LoVo (cell line): ENCODE results near the gene IPO5.

Source experiments
- DNase-seq: peaks from one replicate; pipeline ENCODE4 v3.0.0-alpha.2; 2016; ENCODE audit warnings: low spot score

IPO5 gene

DNA sequence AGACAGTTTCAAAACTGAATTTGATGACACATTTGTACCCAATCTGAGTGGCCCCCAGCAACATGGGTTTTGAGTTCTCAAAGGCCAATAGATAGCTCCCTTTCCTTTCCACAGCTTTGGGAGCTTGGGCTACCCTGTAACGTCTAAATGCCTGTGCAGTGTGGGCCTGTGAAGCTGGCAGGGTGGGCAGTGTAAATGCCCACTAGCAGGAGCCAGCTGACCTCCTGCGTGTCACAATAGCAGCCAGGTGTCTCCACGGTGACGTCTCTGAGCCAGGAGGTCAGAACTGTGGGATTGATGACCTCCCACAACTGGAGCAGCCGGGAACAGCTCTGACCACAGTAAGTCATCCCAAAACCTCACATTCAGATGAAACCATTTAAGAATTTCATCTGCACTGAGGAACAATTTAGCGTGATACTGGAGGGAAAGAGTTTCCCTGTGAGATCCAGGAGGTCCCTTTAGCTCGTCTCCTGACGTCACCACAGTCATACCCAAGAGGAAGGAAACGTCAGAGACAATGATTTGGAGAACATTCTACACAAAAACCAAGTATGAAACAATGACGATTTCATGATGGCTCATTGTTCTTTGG, at the start of gene IPO5:
TSS of gene IPO5 (plus strand) at position 300 of the 595 bp plus-strand sequence. CDS start 23,022 bp downstream, outside the sequence.
- no peak for DNase-seq

DNA sequence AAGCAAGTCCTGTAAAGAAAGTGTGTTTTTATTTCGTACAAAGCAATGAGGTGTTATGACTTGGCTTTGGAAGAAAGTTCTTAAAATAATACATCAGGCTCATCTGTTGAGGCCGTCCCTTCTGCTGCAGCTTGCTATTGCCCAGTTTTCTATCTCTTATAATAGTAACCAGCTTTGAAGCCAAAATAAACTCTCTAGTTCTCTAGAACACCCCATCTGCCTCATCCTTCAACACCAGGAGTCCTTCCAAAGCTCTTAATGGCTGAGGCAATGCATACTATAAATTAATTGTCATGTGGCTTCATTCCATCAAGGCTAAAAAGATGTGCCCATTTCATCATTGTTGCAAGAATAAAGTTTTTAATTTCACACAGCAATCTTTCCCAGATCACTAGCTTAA, 49.4 kb upstream of the IPO5 start:
- no peak for DNase-seq

DNA sequence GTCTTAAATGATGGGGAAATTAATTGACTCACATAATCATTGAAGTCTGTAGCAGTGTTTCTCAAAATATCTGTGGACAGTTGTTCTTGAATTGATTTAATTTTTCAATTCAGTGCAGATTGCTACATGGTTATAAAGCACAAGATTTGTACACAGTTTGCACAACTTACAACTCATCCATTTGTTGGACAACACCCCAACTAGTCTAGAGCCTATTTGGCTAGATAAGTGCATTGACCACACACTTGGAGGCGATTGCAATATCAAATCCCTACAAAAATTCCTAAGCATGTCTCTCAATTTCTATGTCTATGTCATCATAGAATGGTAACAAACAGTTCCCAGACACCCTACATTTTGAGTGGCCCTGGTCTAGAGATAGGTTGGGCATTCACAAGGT, 48.0 kb upstream of the IPO5 start:
- no peak for DNase-seq

DNA sequence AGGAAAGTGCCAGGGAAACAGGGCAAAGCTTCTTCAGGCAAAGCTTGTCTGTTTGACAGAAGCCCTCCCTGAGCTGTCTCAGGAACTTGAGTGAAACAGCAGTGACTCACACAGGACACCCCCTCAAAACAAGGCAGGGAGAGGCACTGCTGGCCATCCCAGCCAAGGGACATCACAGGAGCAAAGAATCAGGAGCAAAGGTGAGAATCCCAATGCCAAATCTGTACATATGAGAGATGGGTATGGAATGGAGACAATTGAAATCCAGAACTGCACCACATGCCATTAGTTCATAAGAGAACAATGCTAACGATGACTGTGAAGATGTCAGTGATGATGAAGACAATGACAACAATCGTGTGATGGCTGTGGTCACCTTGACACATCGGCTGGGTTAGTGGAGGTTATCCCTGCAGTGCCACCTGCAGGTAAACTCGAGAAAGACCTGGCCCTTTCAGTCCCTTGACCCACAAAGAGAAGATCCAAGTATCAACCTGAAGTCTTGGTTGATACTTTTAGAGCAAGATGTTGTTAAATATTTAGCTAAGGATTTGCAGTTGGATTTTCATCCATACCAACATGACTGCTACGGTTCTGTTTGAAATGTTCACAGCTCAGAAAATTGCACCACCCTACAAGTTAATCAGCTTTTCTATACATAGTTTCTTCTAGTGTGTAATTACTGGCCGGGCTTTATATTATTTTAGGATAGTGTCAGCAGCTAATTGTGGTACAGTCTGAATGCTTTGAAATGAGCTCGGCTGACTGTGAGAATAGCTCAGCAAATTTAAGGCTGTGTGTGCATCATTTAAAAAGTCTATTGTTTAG, 42.0 kb upstream of the IPO5 start:
- no peak for DNase-seq

DNA sequence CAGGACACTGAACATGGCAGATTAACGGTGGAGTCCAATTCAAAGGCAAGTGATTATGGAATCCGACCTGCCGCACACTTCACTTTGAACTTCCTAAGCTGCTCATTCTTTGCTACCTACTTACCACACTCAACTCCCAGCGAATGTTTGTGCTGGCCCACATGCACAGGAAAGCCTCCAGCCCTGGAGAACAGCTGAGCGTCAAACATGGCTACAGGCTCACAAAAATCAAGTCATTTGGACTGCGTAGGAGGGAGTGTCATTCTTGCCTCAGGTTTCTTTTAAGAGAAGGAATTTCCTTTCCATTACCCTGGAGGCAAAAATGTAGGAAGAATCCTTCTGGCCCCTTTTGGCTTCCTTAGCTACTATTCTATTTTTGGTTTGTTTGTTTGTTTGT, 41.3 kb upstream of the IPO5 start:
- DNase-seq: no peak

DNA sequence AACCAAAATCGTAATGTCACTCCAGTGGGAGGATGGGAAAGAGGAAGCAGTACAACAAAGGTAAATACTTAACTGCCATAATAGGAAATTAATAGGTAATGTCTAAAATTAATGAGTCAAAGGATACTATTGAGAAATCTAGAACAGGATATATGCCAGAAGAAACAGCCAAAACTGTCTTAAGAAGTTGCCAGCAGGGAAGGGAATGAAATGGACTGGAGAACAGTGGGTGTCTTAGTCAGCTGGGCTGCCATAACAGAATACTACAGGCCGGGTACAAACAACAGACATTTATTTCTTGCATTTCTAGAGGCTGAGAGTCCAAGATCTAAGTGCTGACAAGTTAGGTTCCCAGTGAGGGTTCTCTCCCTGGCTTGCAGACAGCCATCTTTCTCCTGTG, 40.3 kb upstream of the IPO5 start:
- DNase-seq: no peak

DNA sequence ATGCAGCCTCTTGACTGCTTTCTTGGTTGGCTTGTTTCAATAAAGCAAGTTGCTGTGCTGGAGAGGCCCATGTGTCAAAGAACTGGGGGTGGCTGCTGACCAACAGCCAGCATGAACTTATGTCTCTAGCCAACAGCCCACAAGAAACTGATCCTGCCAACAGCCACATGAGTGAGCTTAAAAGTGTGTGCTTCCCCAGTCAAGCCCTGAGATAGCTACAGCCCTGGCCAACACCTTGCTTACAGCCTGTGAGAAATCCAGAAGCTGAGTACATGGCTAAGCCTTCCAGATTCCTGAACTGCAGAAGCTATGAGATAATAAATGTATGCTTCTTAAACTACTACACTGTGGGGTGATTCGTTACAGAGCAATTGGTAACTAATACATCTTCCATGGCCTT, 38.9 kb upstream of the IPO5 start:
- no peak for DNase-seq

DNA sequence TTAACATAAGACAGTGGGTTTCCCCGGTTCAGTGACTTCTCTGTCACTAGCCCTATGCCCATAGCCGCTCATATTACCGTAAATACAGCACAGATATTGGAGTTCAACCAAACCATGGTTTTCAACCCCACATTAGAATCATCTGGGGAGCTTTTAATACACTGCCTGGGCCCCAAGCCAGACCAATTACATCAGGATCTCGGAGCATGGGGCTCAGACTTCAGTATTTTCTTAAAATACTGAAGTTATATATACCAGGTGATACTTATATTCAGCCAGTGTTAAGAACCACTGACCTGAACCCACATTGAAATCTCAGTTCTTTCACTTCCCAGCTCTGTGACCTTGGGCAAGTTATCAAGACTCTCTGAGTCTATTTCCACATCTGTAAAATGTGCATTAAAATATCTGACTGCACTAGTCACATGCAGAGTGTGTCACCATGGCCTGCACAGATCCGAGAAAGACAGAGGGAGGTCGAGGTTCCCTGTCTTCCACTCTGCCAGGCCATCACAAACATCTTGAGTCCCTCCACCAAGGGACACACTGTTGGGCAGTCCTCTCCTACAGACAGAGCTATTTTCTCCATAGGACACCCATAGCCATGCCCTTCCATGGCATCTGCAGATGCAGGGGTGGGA, 32.2 kb upstream of the IPO5 start:
- DNase-seq: no peak

DNA sequence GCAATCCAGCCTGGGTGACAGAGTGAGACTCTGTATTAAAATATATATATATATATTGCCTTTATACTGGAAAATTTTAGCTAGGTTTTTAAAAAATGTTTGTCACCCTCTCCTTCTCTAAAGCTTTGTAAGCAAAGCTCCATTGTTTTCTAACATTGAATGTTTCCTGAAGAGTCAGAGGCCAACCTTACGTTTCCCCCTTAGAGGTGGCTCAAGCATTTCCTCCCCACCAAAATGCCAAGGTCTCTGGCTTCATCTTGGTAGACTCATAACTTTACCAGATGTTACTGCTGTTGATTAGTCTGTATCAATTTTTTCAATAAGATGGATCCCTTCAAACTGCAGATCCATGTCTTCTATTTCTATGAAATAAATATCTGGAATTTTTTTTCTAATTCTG, 25.2 kb upstream of the IPO5 start:
- no peak for DNase-seq

DNA sequence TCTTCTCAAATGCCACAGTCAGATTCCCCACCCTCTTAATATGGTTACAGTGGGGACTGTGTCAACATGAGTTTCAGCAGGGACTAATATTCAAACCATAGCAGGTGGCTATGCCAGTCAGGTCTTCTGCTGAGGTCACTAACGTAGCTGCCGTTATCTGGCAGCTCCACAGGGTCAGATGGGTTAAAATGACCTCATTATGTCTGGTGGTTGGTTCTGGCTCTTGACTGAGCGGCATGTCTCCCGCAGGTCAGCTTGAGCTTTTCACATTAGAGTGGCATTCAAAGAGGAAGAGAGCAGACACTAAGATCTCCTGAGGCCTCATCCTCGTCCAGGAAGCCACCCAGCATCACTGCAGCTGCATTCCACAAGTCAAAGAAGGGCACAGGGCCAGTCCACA, 21.4 kb upstream of the IPO5 start:
- DNase-seq: no peak

DNA sequence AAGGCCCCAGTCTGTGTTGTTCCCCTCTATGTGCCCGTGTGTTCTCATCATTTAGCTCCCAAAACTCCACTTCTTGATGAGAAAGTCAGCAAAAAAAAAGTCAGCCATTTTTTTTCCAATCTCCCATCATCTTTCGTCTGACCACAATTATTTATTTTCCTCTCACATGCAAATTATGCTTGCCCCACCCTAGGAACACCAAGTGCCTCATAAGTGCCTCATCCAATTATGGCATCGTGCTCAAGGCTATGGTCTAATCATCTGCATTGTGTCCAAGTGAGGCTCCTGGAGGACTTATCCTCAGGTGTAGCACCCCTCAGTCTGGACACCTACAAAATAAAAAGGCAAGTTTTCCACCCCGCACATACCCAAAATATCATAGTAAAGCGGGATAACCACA, 20.8 kb upstream of the IPO5 start:
- no peak for DNase-seq

DNA sequence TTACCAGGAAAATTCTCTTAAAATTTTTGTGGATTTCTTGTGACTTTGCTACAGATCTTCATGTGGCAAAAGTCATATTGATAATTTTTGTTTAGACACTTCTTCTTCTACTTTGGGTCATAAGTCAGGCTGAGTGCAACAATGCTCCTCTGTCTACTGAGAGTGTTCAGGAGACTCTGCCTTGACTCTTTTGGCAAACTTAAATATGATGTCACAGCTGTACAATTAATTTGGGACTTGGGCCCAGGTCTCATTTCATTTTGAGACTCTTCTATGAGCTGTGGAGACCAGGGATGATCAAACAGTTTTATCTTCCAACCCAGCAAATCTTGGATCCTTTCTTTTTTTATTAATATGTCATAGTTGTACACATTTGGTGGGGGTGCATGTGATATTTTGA, 19.7 kb upstream of the IPO5 start:
- DNase-seq: no peak

DNA sequence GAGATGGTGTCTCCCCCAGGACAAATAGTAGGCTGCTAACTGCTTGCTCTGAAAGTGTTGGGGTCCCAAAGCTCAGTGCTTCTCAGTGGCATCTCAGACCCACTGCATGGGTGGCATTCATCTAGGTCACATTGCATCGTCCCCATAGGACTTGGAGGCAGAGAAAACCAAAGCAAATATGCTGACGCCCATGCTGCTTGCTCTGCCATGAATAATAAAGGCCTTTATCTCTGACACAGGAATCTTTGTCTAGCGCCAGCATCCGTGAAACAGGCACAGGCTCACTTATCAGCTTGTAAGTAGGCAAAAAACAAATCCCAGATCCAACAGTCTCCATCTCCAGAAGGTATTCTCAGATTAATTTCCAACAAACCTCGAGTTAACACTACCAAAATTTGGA, 18.9 kb upstream of the IPO5 start:
- no peak for DNase-seq

DNA sequence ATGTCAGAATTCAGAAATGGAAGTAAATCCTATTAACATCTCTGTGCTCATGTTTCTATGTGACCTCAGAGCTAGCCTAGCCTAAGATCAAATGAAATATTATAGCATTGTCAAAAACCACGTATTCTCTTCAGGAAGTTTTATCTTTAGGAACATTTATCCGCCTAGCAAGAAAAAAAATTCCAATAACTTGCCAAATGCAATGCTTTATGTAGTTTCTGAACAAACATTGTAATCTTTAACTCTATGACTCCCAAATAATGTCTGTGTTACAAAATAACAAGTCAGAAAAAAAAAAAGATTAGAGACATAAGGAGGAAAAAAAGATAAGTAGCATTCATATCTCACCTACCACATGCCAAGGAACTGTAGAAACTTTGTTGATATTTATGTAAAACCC, 18.4 kb upstream of the IPO5 start:
- no peak for DNase-seq

DNA sequence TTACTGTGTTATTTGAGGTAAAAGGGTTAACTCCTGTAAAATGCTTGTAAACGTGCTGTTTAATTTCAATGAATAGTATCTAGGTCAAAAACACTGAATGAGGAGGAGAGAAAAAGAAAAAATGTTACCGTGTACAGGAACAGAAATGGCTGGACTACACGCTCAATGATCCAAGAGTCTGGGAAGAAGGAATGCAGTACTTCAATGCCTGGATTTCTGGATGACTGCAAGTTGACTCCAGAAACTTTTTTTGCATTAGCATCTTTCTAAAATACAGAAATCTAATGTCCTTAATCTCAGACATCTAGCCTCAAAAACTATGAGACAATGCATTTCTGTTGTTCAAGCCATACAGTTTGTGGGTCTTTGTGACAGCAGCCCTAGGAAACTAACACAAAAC, 17.4 kb upstream of the IPO5 start:
- DNase-seq: no peak

DNA sequence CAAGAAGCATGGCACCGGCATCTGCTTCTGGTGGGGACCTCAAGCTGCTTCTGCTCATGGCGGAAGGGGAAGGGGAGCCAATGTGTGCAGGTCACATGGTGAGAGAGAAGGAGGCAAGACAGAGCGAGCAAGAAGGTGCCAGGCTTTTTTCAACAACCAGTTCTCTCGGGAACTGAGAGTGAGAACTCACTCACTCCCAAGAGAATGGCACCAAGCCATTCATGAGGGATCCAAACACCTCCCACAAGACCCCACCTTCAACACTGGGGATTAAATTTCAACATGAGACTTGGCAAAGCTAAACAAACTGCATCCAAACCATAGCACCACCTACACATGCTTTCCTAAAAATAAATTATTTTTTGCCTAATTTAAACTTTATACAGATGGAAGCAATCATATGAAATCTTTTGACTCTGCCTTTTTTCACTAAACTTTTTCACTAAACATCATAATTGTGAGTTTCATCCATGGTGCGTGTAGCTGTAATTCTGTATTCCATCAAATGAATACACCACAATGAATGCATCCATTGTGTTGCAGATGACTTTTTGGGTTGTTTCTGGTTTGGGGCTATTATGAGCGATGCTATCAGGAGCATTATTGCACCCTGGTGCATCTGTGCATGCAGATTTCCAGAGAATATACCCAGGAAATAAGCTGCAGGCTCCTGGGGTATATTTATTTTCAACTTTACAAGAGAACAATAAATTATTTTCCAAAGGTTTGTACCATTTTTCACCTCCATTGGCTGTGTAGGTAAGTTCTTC, 14.6 kb upstream of the IPO5 start:
- DNase-seq: no peak

DNA sequence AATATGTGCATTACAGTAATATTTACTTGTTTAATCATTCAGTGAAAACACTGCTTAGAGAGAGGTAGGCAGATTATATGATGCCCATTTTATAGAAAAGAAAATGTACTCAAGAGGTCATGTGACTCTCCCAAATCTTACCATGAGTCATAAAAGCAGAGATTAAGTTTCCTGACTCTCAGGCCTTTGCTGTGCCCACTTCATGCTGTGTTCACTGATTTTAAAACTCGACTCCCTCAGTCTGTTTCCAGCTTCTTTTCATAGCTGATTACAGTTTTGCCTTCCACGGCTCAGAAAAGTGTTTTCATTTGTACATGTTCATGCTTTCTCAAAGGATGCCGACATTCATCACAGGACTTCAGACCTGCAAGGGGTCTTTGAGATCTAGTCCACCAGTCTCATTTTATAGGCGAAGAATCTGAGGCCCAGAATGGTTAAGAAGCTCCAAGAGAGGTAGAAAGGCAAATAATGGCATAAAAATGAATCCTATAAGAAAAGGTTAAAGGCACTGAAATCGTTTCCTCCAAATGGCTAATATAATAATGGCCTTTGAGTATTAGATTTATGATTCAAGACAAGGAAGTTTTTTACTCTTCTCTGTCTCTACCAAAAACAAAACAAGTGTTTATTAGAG, 9.0 kb upstream of the IPO5 start:
- DNase-seq: no peak

DNA sequence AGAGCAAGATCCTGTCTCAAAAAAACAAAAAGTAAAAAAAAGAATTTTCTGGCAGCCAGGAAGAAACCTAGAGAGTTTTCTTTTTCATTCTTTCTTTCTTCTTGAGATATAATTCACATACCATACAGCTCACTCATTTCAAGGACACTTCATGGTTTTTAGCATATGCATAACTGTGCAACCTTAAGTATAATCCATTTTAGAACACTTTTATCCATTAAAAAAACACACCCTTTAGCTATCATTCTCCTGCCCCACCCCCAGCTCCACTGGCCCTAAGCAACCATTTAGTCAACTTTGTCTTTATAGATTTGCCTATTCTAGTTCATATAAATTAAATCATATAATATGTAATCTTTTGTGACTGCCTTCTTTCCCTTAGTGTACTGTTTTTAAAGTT, 8.1 kb upstream of the IPO5 start:
- no peak for DNase-seq

DNA sequence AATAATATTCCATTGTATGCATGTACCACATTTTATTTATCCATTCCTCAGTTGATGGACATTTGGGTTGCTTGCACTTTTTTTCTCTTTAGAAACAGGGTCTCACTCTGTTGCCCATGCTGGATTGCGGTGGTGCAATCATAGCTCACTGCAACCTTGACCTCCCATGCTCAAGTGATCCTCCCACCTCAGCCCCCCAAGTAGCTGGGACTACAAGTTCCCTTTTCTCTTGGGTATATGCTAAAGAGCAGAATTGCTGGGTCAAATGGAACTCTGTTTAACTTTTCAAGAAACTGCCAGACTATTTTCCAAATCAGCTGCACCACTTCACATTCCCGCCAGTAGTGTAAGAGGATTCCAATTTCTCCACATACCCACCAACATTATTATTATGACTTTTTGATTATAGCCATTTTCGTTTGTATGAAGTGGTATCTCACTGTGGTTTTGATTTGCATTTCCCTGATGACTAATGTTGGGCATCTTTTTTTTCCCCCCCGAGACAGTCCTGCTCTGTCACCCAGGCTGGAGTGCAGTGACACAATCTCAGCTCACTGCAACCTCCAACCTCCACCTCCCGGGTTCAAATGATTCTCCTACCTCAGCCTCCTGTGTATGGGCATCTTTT, 7.6 kb upstream of the IPO5 start:
- DNase-seq: no peak

DNA sequence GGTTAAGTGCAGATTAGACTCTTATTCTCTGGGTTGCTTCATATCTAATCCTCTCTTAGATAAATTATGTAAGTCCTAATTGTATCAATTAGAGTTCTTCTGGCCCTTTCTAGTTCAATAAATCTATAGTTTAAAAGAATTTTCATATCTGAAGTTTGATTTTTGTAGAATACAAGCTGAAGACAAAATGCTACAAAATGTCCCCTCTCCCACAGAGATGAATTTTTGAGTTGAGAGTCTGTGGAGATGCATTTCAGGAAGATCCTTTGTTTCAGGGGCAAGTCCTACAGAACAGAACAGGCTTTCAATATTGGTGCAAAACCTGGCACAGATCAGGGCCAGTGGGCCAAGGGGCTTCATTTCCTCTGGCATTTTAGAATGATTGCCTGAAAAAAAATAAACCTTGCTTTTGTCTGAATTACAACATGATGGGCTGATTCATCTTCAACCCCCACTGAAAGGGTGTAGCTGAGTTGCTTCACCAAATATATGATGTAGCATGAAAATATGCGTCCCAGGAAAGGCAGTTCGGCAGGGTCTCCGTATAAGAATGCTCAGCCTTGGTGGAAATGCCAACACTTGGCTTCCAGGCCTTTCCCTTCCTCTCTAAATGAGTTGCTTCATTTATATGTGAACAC, 6.4 kb upstream of the IPO5 start:
- DNase-seq: no peak

DNA sequence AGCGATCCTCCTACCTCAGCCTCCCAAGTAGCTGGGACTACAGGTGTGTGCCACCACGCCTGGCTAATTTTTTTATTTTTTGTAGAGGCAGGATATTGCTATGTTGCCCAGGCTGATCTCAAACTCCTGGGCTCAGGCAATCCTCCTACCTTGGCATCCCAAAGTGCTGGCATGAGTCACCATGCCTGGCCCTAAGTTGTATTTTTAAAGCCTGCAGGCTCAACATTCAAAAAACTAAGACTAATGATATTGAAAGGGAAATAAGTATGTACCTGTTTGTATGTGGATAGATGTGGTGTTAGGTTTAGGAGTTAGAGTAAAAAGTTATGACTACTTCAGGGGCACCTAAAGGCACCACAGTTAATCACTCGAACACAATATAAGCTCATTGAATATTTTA, 5.4 kb upstream of the IPO5 start:
- DNase-seq: no peak
